ENCODE data around the gene PTPRN2. TPM values are rescaled to one million over a fixed set of nuclear protein-coding genes. Genes with fewer than 3 reads are reported as not detected.

The PTPRN2 gene
- polyA plus RNA-seq, 4 donors = 1.6 to 11.7 (median 4.0) TPM

DNA sequence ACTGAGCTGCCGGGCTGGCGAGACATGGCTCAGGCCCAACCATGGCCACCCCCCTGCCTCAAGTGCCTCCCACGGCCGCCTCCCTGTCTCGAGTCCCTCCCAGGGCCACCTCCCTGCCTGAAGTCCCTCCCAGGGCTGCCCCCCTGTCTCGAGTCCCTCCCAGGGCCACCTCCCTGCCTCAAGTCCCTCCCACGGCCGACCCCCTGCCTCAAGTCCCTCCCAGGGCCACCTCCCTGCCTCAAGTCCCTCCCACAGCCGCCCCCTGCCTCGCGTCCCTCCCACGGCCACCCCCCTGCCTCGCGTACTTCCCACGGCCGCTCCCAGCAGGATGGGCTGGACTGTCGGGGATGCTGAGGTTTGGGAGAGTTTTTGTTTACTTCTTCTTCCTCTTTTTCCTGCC lies 462.5 kb downstream of the PTPRN2 start:
- 88 to 92% (median 88%) methylated on average over 12 to 17 of the region's 17 CpGs for WGBS, 3 donors
- DNase-seq (no peak), FAIRE-seq (no peak)
- Histone ChIP-seq H3K4me3 (ENCODE audit: low read depth in 1 of 3, low read length in 3 of 3) (no peak overlapping the region), H3K4me1 (ENCODE audit: control insufficient read depth in 3 of 3, insufficient read depth in 2 of 3, low read depth in 1 of 3, low read length in 2 of 3) (no peaks in the 10 kb centered on the region), H3K27me3 (ENCODE audit: control insufficient read depth in 3 of 3, insufficient read depth in 3 of 3, low read length in 3 of 3) (no peaks in the 10 kb centered on the region), H3K27ac (ENCODE audit: low read depth in 1 of 3, low read length in 2 of 3) (no peak overlapping the region), H3K9me3 (ENCODE audit: control insufficient read depth in 2 of 2, insufficient read depth in 1 of 2, low read depth in 1 of 2, low read length in 1 of 2) (peaks cover 2 to 80% of the 10 kb centered on the region in 2 donors), H3K36me3 (ENCODE audit: control insufficient read depth in 3 of 3, insufficient read depth in 2 of 3, low read depth in 1 of 3, low read length in 3 of 3) (no peaks in the 10 kb centered on the region)

DNA sequence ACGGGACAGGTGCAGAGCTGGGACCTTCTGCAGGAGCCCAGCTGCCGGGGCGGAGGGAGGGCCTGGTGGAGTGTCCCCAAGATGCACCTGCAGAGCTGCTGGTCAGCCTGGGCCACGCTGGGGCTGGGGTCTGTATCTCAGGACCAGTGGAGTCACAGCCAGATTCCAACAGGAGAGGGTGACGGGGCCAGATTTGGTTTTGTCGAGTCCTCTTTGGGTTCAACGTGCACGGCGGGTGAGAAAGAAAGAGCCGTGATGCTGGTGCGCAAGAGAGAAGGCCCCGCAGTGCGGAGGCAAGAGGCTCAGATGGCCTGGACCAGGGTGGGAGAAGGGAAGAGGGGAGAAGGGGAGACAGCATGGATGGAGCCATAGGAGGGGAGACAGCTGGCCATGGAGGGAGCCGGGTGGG lies 462.9 kb downstream of the PTPRN2 start:
- no peak for DNase-seq
- H3K4me3 ChIP-seq (ENCODE audit: low read depth in 1 of 3, low read length in 3 of 3) = no peak overlapping the region
- 85 to 90% (median 87%) methylated on average over 14 of the region's 14 CpGs for WGBS, 3 donors
- no peaks in the 10 kb centered on the region for H3K4me1 ChIP-seq (ENCODE audit: control insufficient read depth in 3 of 3, insufficient read depth in 2 of 3, low read depth in 1 of 3, low read length in 2 of 3)
- H3K36me3 ChIP-seq (ENCODE audit: control insufficient read depth in 3 of 3, insufficient read depth in 2 of 3, low read depth in 1 of 3, low read length in 3 of 3) = no peaks in the 10 kb centered on the region
- no peak for FAIRE-seq
- no peak overlapping the region for H3K27ac ChIP-seq (ENCODE audit: low read depth in 1 of 3, low read length in 2 of 3)
- H3K9me3 ChIP-seq (ENCODE audit: control insufficient read depth in 2 of 2, insufficient read depth in 1 of 2, low read depth in 1 of 2, low read length in 1 of 2) = peaks cover 2 to 82% of the 10 kb centered on the region in 2 donors
- no peaks in the 10 kb centered on the region for H3K27me3 ChIP-seq (ENCODE audit: control insufficient read depth in 3 of 3, insufficient read depth in 3 of 3, low read length in 3 of 3)

DNA sequence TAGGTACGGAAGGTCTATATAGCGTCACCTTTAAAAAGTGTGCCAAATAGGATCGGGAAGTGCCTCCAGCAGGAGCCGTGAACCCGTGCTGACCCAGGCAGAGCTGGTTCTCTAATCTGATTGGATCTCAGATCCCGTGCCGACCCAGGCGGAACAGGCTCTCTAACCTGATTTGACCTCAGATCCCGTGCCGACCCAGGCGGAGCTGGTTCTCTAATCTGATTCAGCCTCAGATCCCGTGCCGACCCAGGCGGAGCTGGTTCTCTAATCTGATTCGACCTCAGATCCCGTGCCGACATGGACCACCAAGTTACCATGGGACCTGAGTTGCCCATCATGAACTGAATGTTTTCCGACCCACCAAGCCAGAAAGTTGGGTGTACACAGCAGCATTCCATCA lies 463.9 kb downstream of the PTPRN2 start:
- Histone ChIP-seq H3K27me3 (ENCODE audit: control insufficient read depth in 3 of 3, insufficient read depth in 3 of 3, low read length in 3 of 3) (no peaks in the 10 kb centered on the region), H3K27ac (ENCODE audit: low read depth in 1 of 3, low read length in 2 of 3) (no peak overlapping the region), H3K4me1 (ENCODE audit: control insufficient read depth in 3 of 3, insufficient read depth in 2 of 3, low read depth in 1 of 3, low read length in 2 of 3) (no peaks in the 10 kb centered on the region), H3K36me3 (ENCODE audit: control insufficient read depth in 3 of 3, insufficient read depth in 2 of 3, low read depth in 1 of 3, low read length in 3 of 3) (no peaks in the 10 kb centered on the region), H3K4me3 (ENCODE audit: low read depth in 1 of 3, low read length in 3 of 3) (no peak overlapping the region), H3K9me3 (ENCODE audit: control insufficient read depth in 2 of 2, insufficient read depth in 1 of 2, low read depth in 1 of 2, low read length in 1 of 2) (peaks cover 2 to 73% of the 10 kb centered on the region in 2 donors)
- DNase-seq (no peak), FAIRE-seq (no peak)
- 93 to 95% (median 93%) methylated on average over 18 of the region's 18 CpGs for WGBS, 3 donors

DNA sequence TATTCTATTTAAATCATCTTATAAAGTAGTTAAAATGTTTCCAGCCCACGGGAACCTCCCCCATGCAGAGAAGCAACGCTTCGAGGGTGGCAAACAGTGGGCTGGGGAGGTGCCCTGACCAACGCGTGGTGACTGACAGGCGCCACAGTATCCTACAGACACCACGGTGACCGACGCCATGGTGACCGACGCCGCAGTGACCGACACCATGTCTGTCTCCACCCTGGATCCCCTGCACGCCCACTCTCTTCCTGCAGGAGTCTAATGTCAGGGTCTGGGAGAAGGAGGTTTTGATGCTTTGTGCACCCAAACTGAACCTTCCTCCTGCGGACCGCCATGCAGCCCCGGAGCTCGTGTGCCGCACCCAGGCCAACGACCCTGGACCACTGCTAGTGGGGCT lies 464.4 kb downstream of the PTPRN2 start:
- DNase-seq = no peak
- WGBS, 3 donors = 90 to 95% (median 94%) methylated on average over 20 of the region's 20 CpGs
- Histone ChIP-seq H3K9me3 (ENCODE audit: control insufficient read depth in 2 of 2, insufficient read depth in 1 of 2, low read depth in 1 of 2, low read length in 1 of 2) (peaks cover 2 to 68% of the 10 kb centered on the region in 2 donors), H3K4me3 (ENCODE audit: low read depth in 1 of 3, low read length in 3 of 3) (no peak overlapping the region), H3K27me3 (ENCODE audit: control insufficient read depth in 3 of 3, insufficient read depth in 3 of 3, low read length in 3 of 3) (no peaks in the 10 kb centered on the region), H3K27ac (ENCODE audit: low read depth in 1 of 3, low read length in 2 of 3) (no peak overlapping the region), H3K4me1 (ENCODE audit: control insufficient read depth in 3 of 3, insufficient read depth in 2 of 3, low read depth in 1 of 3, low read length in 2 of 3) (no peaks in the 10 kb centered on the region), H3K36me3 (ENCODE audit: control insufficient read depth in 3 of 3, insufficient read depth in 2 of 3, low read depth in 1 of 3, low read length in 3 of 3) (no peaks in the 10 kb centered on the region)
- no peak for FAIRE-seq

DNA sequence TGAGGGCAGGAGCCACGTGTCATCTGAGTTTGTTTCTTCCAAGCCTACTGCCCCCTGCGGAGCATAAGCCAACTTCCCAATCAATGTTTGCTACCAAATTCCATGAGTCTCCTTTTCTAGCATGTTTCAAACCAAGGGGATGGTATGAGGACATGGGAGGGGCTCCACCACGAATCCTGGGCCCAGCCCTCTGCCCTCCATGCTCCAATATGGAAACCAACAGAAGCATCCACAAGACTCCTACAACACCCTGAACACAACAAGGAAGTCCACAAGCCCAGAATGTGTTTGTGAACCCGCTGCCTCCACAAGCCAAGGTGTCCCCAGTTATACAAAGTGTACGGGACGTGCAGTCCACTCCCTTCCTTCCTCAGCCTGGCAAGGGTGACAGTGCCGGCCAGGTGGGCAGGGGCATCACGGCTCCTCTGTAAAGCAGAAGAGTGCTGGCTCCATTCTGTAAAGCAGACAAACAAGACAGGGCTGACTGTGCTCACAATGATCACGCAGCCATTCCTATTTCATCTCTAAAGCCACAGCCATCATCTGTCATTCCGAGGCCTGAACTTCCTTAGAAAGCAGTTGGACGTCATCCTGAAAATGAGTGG lies 466.1 kb downstream of the PTPRN2 start:
- Histone ChIP-seq H3K27me3 (ENCODE audit: control insufficient read depth in 3 of 3, insufficient read depth in 3 of 3, low read length in 3 of 3) (no peaks in the 10 kb centered on the region), H3K4me3 (ENCODE audit: low read depth in 1 of 3, low read length in 3 of 3) (no peak overlapping the region), H3K9me3 (ENCODE audit: control insufficient read depth in 2 of 2, insufficient read depth in 1 of 2, low read depth in 1 of 2, low read length in 1 of 2) (peaks cover 2 to 54% of the 10 kb centered on the region in 2 donors), H3K4me1 (ENCODE audit: control insufficient read depth in 3 of 3, insufficient read depth in 2 of 3, low read depth in 1 of 3, low read length in 2 of 3) (no peaks in the 10 kb centered on the region), H3K36me3 (ENCODE audit: control insufficient read depth in 3 of 3, insufficient read depth in 2 of 3, low read depth in 1 of 3, low read length in 3 of 3) (no peaks in the 10 kb centered on the region), H3K27ac (ENCODE audit: low read depth in 1 of 3, low read length in 2 of 3) (no peak overlapping the region)
- 70 to 76% (median 71%) methylated on average over 11 of the region's 11 CpGs for whole genome bisulfite sequencing, 3 donors
- DNase-seq (no peak), FAIRE-seq (no peak)

DNA sequence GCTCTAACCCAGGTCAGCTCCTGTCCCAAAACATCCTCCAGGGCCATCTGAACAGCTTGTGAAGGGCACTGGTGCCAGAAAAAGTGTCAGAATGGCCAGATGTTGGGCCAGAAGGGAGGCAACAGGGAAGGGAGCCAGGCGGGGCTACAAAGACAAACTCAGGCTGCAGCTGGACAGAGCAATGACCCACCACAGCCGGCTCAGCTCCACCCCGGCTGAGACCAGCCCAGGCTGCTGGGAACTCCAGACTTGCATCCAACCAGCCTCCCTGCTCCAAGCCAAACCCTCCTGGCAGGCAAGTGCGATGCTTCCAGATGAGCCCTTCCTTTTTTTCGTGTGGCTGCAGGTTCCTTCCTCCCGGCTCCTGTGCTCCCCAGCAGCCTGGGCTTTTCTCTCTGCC lies 466.9 kb downstream of the PTPRN2 start:
- 64 to 71% (median 65%) methylated on average over 6 of the region's 6 CpGs for WGBS, 3 donors
- H3K36me3 ChIP-seq (ENCODE audit: control insufficient read depth in 3 of 3, insufficient read depth in 2 of 3, low read depth in 1 of 3, low read length in 3 of 3) = no peaks in the 10 kb centered on the region
- no peak overlapping the region for H3K4me3 ChIP-seq (ENCODE audit: low read depth in 1 of 3, low read length in 3 of 3)
- no peaks in the 10 kb centered on the region for H3K4me1 ChIP-seq (ENCODE audit: control insufficient read depth in 3 of 3, insufficient read depth in 2 of 3, low read depth in 1 of 3, low read length in 2 of 3)
- peaks cover 2 to 58% of the 10 kb centered on the region in 2 donors for H3K9me3 ChIP-seq (ENCODE audit: control insufficient read depth in 2 of 2, insufficient read depth in 1 of 2, low read depth in 1 of 2, low read length in 1 of 2)
- DNase-seq (no peak), FAIRE-seq (no peak)
- H3K27me3 ChIP-seq (ENCODE audit: control insufficient read depth in 3 of 3, insufficient read depth in 3 of 3, low read length in 3 of 3) = no peaks in the 10 kb centered on the region
- H3K27ac ChIP-seq (ENCODE audit: low read depth in 1 of 3, low read length in 2 of 3) = no peak overlapping the region

DNA sequence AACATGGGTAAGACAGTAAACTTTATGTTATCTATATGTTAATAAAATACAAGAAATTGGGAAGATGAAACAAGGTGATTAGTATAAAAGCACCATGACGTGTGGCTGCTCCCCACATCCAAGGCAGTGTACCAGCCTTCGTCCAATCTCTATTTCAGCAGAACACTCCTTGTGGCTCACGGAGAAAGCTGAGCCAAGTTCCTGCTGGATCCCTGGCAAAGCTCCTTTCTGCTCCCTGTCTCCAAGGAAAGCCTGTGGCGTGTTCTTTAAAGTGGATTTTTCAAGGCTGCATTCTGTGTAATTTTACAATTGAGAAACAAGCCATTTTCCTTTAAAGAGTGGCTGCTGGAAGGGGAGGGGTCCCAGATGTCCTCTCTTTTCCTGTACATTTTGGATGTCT lies 467.3 kb downstream of the PTPRN2 start:
- Histone ChIP-seq H3K9me3 (ENCODE audit: control insufficient read depth in 2 of 2, insufficient read depth in 1 of 2, low read depth in 1 of 2, low read length in 1 of 2) (peaks cover 2 to 58% of the 10 kb centered on the region in 2 donors), H3K36me3 (ENCODE audit: control insufficient read depth in 3 of 3, insufficient read depth in 2 of 3, low read depth in 1 of 3, low read length in 3 of 3) (no peaks in the 10 kb centered on the region), H3K4me1 (ENCODE audit: control insufficient read depth in 3 of 3, insufficient read depth in 2 of 3, low read depth in 1 of 3, low read length in 2 of 3) (no peaks in the 10 kb centered on the region), H3K27ac (ENCODE audit: low read depth in 1 of 3, low read length in 2 of 3) (no peak overlapping the region), H3K27me3 (ENCODE audit: control insufficient read depth in 3 of 3, insufficient read depth in 3 of 3, low read length in 3 of 3) (no peaks in the 10 kb centered on the region), H3K4me3 (ENCODE audit: low read depth in 1 of 3, low read length in 3 of 3) (no peak overlapping the region)
- FAIRE-seq (no peak), DNase-seq (no peak)
- 74 to 89% (median 83%) methylated on average over 4 of the region's 4 CpGs for WGBS, 3 donors

DNA sequence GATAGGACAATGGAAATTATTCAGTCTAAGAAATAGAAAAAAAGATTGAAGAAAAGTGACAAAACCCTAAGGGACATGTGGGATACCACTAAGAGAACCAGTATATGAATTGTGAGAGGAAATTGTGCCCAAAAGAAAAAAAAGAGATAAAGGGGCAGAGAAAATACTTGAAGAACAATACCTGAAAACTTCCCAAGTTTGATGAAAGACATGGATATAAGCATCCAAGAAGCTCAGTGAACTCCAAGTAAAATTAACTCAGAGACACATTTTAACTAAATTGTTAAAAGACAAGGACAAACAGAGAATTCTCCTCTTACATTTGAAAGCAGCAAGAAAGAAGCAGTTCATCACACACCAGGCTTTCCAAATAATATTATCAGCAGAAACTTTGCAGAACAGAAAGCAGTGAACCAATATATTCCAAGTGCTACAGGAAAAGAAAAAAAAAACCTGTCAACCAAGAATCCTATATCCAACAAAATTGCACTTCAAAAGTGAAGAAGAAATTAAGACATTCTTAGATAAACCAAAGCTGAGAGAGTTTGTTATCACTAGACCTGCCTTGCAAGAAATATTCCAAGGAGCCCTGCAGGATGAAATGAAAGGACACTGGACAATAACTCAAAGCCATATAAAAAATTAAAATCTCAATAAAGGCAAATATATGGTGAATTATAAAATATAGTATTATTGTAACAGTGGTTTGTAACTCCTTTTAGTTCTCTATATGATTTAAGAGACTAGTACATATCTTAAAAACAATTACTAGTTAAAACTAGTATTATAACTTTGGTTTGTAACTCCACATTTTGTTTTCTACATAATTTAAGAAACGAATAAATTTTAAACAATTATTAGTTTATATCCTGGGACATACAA lies 470.0 kb downstream of the PTPRN2 start:
- Histone ChIP-seq H3K36me3 (ENCODE audit: control insufficient read depth in 3 of 3, insufficient read depth in 2 of 3, low read depth in 1 of 3, low read length in 3 of 3) (no peaks in the 10 kb centered on the region), H3K9me3 (ENCODE audit: control insufficient read depth in 2 of 2, insufficient read depth in 1 of 2, low read depth in 1 of 2, low read length in 1 of 2) (peaks cover 0 to 62% of the 10 kb centered on the region in 2 donors), H3K27me3 (ENCODE audit: control insufficient read depth in 3 of 3, insufficient read depth in 3 of 3, low read length in 3 of 3) (no peaks in the 10 kb centered on the region), H3K4me3 (ENCODE audit: low read depth in 1 of 3, low read length in 3 of 3) (no peak overlapping the region), H3K4me1 (ENCODE audit: control insufficient read depth in 3 of 3, insufficient read depth in 2 of 3, low read depth in 1 of 3, low read length in 2 of 3) (no peaks in the 10 kb centered on the region), H3K27ac (ENCODE audit: low read depth in 1 of 3, low read length in 2 of 3) (no peak overlapping the region)
- FAIRE-seq (no peak), DNase-seq (no peak)
- WGBS, 3 donors = 64 to 82% (median 73%) methylated on average over 1 of the region's 1 CpG
